Neutrophil (primary cell): ENCODE measurements around the gene CEP152.

ENCODE experiments used
- H3K27ac ChIP-seq: fragments of 200-600 bp; sonication (generic); 2 replicates; pipeline ENCODE4 v1.5.1; 2016; ENCODE audit warnings: mild to moderate bottlenecking, moderate library complexity
- H3K27me3 ChIP-seq: fragments of 200-600 bp; sonication (generic); 2 replicates; pipeline ENCODE4 v1.6.0; 2016; ENCODE audit warnings: mild to moderate bottlenecking
- H3K36me3 ChIP-seq: fragments of 200-600 bp; sonication (generic); 2 replicates; pipeline ENCODE4 v1.5.1; 2017
- H3K4me1 ChIP-seq, 2 experiments: fragments of 200-600 bp in 1 of 2; sonication (generic) in 1 of 2; 1 replicate in 1 of 2; 2 replicates in 1 of 2; pipeline versions ENCODE4 v1.5.1 to v1.6.1; 2013 to 2016; ENCODE audit warnings: low read depth in 1 of 2, low read length in 1 of 2, mild to moderate bottlenecking in 1 of 2, moderate library complexity in 1 of 2; ENCODE audit not compliant: control insufficient read depth in 1 of 2, insufficient read depth in 1 of 2
- H3K4me3 ChIP-seq, 2 experiments: fragments of 200-600 bp in 1 of 2; sonication (generic) in 1 of 2; 1 replicate in 1 of 2; 2 replicates in 1 of 2; pipeline ENCODE4 v1.5.1; 2013 to 2016; ENCODE audit warnings: low read depth in 1 of 2, low read length in 1 of 2, mild to moderate bottlenecking in 1 of 2, moderate library complexity in 1 of 2
- H3K9me3 ChIP-seq: fragments of 200-600 bp; sonication (generic); 2 replicates; pipeline ENCODE4 v1.5.1; 2016
- TF ChIP-seq, protein P1 (sequence below): fragments of 200-600 bp; sonication (generic); IDR thresholded peaks from 2 replicates; pipeline ENCODE4 v1.5.1; 2016; ENCODE audit warnings: antibody characterized with exemption

The CEP152 gene

GRCh38 chr15:48800811-48801455 lies 9.9 kb downstream of the CEP152 start:
- Histone ChIP-seq H3K4me3 (no peak overlapping the region), H3K36me3 (peaks cover 5% of the 10 kb centered on the region), H3K27me3 (no peaks in the 10 kb centered on the region), H3K9me3 (no peaks in the 10 kb centered on the region), H3K4me1 (peaks cover 0 to 8% of the 10 kb centered on the region in 2 experiments), H3K27ac (peak overlapping the region; percentile 23)
- TF ChIP-seq, protein P1, sequence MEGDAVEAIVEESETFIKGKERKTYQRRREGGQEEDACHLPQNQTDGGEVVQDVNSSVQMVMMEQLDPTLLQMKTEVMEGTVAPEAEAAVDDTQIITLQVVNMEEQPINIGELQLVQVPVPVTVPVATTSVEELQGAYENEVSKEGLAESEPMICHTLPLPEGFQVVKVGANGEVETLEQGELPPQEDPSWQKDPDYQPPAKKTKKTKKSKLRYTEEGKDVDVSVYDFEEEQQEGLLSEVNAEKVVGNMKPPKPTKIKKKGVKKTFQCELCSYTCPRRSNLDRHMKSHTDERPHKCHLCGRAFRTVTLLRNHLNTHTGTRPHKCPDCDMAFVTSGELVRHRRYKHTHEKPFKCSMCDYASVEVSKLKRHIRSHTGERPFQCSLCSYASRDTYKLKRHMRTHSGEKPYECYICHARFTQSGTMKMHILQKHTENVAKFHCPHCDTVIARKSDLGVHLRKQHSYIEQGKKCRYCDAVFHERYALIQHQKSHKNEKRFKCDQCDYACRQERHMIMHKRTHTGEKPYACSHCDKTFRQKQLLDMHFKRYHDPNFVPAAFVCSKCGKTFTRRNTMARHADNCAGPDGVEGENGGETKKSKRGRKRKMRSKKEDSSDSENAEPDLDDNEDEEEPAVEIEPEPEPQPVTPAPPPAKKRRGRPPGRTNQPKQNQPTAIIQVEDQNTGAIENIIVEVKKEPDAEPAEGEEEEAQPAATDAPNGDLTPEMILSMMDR = peak; percentile 50

DNA sequence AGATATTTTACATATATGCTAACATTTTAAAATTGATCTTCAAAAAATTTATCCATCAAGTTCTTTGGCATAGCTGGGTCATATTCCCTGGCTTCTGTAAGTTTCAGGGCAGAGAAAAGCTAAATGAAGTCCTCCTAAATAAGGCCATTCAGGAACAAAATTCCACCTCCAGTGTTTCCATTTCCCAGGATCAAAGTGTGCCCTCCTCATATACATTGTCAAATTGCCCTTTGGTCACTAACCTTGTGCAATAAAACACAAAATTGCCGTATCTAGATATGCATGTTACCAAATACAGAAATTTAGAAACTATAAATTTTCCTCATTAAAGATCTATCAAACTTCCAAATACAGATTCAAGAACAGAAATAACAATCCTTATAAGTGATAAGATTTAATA lies 10.6 kb downstream of the CEP152 start:
- H3K9me3 ChIP-seq = no peaks in the 10 kb centered on the region
- no peak overlapping the region for H3K4me3 ChIP-seq
- H3K36me3 ChIP-seq = peaks cover 5% of the 10 kb centered on the region
- no peak overlapping the region for H3K27ac ChIP-seq
- TF ChIP-seq, protein P1 = no peak
- H3K27me3 ChIP-seq = no peaks in the 10 kb centered on the region
- peaks cover 1 to 15% of the 10 kb centered on the region in 2 experiments for H3K4me1 ChIP-seq

- no peaks in the 10 kb centered on the region for H3K36me3 ChIP-seq
- no peaks in the 10 kb centered on the region for H3K27me3 ChIP-seq
- no peak overlapping the region for H3K27ac ChIP-seq
- H3K4me3 ChIP-seq = no peak overlapping the region
- TF ChIP-seq, protein P1 = no peak
- peaks cover 13 to 30% of the 10 kb centered on the region in 2 experiments for H3K4me1 ChIP-seq
- no peaks in the 10 kb centered on the region for H3K9me3 ChIP-seq
Observed at GRCh38 chr15:48798319-48798718, 12.6 kb downstream of the CEP152 start.

DNA sequence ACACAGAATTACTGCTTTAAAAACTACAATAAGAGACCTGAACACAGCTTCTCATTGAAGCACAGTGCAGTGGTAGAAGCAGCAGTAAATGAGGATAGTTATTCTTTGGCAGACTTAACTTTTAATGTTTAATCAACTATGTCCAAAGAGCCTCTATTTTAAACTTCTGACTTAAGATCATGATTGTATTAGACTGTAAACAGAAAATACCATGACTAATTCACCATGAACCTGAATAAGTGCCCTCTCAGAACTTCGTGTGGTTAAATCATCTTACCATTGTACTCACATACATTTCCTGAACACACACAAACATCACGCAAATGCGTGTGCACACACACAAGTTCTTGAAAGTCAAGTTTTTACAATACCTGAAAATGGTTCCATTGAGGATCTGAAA lies 13.9 kb downstream of the CEP152 start:
- peak overlapping the region; percentile 29 for H3K27ac ChIP-seq
- TF ChIP-seq, protein P1 = no peak
- H3K4me1 ChIP-seq = peaks cover 13 to 30% of the 10 kb centered on the region in 2 experiments
- peaks cover 3% of the 10 kb centered on the region for H3K36me3 ChIP-seq
- no peaks in the 10 kb centered on the region for H3K27me3 ChIP-seq
- no peak overlapping the region for H3K4me3 ChIP-seq
- H3K9me3 ChIP-seq = no peaks in the 10 kb centered on the region

DNA sequence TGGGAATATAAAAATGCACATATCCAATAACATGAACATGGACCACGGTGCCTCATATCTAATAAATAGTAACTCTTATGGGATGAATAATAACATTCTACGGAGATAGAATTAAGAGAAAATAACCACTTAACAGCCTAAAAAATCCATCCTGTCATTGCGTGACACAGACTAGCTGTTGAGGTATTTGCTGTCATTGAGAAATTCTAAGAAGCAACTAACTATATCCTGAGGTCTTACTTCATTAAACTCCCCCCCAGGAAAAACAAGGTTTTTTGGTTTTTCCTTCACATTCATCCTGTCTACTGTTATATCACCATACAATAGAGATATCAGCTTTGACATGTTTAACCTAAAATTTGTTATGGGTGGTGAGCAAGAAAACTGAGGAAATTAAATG lies 14.3 kb downstream of the CEP152 start:
- H3K27ac ChIP-seq = peak overlapping the region; percentile 29
- H3K4me1 ChIP-seq = peaks cover 13 to 30% of the 10 kb centered on the region in 2 experiments
- no peak overlapping the region for H3K4me3 ChIP-seq
- TF ChIP-seq, protein P1 = no peak
- no peaks in the 10 kb centered on the region for H3K27me3 ChIP-seq
- peaks cover 3% of the 10 kb centered on the region for H3K36me3 ChIP-seq
- H3K9me3 ChIP-seq = no peaks in the 10 kb centered on the region
